Activated naive CD4-positive, alpha-beta T cell treated with anti-CD3 and anti-CD28 coated beads, Interleukin-2, amount 50 U/mL, for 72 hours (primary cell): ENCODE measurements around the gene TEX19. TPM values are rescaled to one million over a fixed set of nuclear protein-coding genes. Genes with fewer than 3 reads are reported as not detected.
"Not testable (repeated sequence)": the region's sequence is repeated elsewhere in the genome, so short reads cannot be mapped to it uniquely, and the experiment has no call there.

ENCODE experiments used
- ATAC-seq, 2 donors: fragments of 150-1000 bp; cut with Tn5 transposase; 2 replicates each; pipeline ENCODE4 v1.10.0; 2021; ENCODE audit warnings: mild to moderate bottlenecking in 2 of 2, moderate library complexity in 2 of 2
- DNase-seq, 2 donors: peaks; one replicate each; pipeline ENCODE4 v3.0.0; 2021 to 2022; ENCODE audit warnings: low spot score in 2 of 2
- H3K27ac Mint-ChIP-seq, 2 donors: one replicate each; pipeline ENCODE4 v1.8.0; 2022; ENCODE audit warnings: mild to moderate bottlenecking in 2 of 2, mixed read lengths in 2 of 2
- H3K36me3 Mint-ChIP-seq, 2 donors: one replicate each; pipeline ENCODE4 v1.8.0; 2022; ENCODE audit warnings: mixed read lengths in 2 of 2
- H3K9me3 Mint-ChIP-seq, 2 donors: one replicate each; pipeline ENCODE4 v1.8.0; 2022; ENCODE audit warnings: mixed read lengths in 2 of 2
- total RNA-seq, 2 donors: library from RNA; stranded (reverse); gene quantifications; one replicate each; pipeline ENCODE4 v1.2.3, GENCODE V29; 2022

TEX19 gene
- total RNA-seq, 2 donors from 2014 or later, result 0.18 to 0.41 TPM

DNA sequence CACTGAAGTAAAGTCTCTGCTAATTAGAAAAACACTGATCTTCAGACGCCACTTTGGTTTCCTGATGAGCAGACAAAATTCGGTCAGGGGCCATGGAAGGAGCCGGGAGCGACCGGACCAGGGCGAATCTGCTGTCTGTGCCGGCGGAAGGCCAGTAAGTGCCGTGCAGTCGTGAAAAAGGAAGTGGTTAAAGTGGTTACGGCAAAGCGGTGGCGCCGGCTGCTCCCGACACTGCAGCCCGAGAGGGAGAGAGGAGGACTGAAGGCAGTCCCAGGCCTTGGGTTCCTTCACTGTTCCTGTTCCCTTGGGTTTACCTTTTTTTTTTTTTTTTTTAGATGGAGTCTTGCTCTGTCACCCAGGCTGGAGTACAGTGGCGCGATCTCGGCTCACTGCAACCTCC lies 41.8 kb downstream of the TEX19 start:
- H3K36me3 Mint-ChIP-seq, result peaks cover 4 to 18% of the 10 kb centered on the region in 2 donors

GRCh38 chr17:82402865-82403264 lies 43.8 kb downstream of the TEX19 start:
- DNase-seq, result no peak
- no peaks in the 10 kb centered on the region for H3K9me3 Mint-ChIP-seq

More for the DNA sequence above, 41.8 kb downstream of the TEX19 start:
- DNase-seq (peak; percentile 54 to 76), ATAC-seq (peak; percentile 75 to 92)
- H3K27ac Mint-ChIP-seq, result peak overlapping the region in 1 of 2 donors; percentile 97
- no peaks in the 10 kb centered on the region for H3K9me3 Mint-ChIP-seq

GRCh38 chr17:82403662-82404660 lies 44.9 kb downstream of the TEX19 start:
- peak in 1 of 2 donors; percentile 57 for ATAC-seq
- Mint-ChIP-seq H3K36me3 (peaks cover 9 to 18% of the 10 kb centered on the region in 2 donors), H3K9me3 (no peaks in the 10 kb centered on the region), H3K27ac (no peak overlapping the region)
- no peak for DNase-seq

More at GRCh38 chr17:82402865-82403264, 43.8 kb downstream of the TEX19 start:
- no peak overlapping the region for H3K27ac Mint-ChIP-seq
- ATAC-seq, result no peak
- H3K36me3 Mint-ChIP-seq, result peaks cover 4 to 18% of the 10 kb centered on the region in 2 donors

DNA sequence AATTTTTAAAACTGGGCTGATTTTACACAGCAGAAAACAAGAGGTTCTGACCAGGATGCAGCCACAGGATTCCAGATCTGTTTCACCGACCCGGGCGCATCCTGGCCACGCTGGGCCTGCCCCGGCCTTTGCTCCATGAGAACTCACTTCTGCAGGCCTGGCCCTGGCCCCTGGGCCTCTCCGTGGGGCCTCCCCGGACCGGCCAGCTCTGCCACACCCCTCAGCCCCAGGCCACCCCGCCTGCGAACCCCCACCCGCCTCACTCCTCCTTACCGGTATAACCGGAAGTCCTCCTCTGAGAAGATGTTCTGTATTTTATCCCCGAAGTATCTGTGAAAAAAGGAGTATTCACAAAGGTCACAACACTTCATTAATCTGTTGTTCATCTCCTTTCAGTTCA lies 46.0 kb downstream of the TEX19 start:
- no peaks in the 10 kb centered on the region for H3K9me3 Mint-ChIP-seq
- no peak for DNase-seq

DNA sequence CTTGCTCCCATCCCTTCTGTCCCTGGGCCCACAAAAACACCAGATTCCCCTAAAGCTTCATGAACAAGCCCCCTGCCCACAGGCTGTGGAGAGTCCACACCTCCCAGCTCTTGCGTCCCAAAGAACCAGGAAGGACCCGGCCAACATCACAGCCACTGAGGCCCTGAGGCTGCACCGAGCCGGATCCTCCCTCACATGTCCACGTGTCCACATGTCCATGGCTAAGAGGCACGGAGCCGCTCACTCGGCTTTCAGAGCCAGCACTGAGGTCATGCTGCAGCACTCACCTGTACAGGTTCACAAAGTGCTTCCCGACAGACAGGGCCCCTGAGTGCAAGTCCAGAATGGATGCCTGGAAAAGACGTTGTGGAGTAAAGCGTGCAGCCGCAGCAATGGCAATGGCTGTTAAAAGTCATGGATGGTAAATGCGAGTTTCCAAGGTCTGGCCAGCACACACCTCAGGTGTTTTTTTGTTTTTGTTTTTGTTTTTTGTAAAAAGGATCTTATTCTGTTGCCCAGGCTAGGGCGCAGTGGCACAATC lies 47.2 kb downstream of the TEX19 start:
- Mint-ChIP-seq H3K36me3 (peaks cover 11 to 12% of the 10 kb centered on the region in 2 donors), H3K9me3 (no peaks in the 10 kb centered on the region), H3K27ac (no peak overlapping the region)
- DNase-seq (no peak), ATAC-seq (no peak)

More for the DNA sequence above, 46.0 kb downstream of the TEX19 start:
- no peak overlapping the region for H3K27ac Mint-ChIP-seq
- H3K36me3 Mint-ChIP-seq, result peaks cover 11 to 18% of the 10 kb centered on the region in 2 donors
- ATAC-seq, result no peak

GRCh38 chr17:82407255-82407654 lies 48.2 kb downstream of the TEX19 start:
- DNase-seq, result no peak
- H3K36me3 Mint-ChIP-seq, result peaks cover 6 to 11% of the 10 kb centered on the region in 2 donors
- ATAC-seq, result peak in 1 of 2 donors; percentile 45
- H3K9me3 Mint-ChIP-seq, result no peaks in the 10 kb centered on the region
- H3K27ac Mint-ChIP-seq, result peak overlapping the region in 1 of 2 donors; percentile 44

- H3K27ac Mint-ChIP-seq, result no peak overlapping the region
- peaks cover 0 to 11% of the 10 kb centered on the region in 2 donors for H3K36me3 Mint-ChIP-seq
- DNase-seq (no peak), ATAC-seq (no peak)
- H3K9me3 Mint-ChIP-seq, result no peaks in the 10 kb centered on the region
Measured at GRCh38 chr17:82408288-82408937, 49.4 kb downstream of the TEX19 start.

DNA sequence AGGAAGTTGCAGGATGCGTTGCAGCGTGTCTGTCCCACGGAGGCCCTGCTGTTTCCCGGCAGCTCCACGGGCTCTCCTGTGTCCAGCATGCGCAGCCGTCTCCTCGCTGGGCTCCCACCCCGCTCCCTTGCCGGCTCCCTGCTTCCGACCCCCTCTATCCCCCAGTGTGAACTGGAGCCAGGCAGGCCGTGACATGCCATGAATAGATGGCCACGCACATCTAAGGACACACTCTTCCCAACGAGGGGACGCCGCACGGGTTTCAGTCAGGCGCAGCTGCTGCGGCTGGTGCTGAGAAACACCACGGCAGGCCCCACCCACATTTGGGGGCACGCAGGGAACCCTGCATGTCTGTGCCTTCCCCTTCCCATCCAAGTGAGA lies 49.9 kb downstream of the TEX19 start:
- ATAC-seq (no peak), DNase-seq (no peak)
- H3K27ac Mint-ChIP-seq, result no peak overlapping the region
- peaks cover 0 to 8% of the 10 kb centered on the region in 2 donors for H3K36me3 Mint-ChIP-seq
- H3K9me3 Mint-ChIP-seq, result no peaks in the 10 kb centered on the region

DNA sequence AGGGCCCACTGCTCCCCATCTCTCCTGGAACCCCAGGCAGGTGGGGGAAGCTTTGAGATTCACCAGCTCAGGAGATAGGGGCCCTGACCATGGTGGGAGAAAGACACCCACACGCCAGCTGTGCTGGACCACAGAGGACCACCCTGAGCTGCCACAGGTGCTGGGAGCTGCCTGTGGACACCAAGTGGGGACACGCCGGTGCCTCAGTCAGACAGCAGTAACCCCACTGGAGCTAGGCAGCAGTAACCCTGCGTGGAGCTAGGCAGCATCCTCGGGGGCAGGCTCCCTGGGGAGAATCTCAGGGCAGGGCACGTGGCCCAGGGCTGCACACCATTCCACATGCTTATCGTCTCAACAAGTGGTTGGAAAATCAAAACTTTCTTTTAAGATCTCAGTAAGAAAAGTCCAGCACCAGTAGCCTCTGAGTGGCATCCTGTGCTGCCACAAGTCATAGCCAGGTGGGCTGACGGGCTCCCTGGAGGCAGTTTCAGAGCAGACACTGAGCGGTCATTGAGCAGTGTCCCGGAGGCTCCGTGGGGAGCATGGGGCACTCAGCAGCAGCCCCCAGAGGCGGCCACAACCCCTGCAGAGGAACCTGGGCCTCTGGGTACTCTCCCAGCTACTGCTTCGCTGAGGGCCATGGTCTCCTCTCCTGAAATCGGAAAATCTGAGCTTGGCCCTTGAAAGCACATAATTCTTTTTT lies 51.1 kb downstream of the TEX19 start:
- Mint-ChIP-seq H3K27ac (no peak overlapping the region), H3K36me3 (peaks cover 5 to 7% of the 10 kb centered on the region in 2 donors), H3K9me3 (no peaks in the 10 kb centered on the region)
- DNase-seq, result no peak
- no peak for ATAC-seq

- ATAC-seq, result no peak
- Mint-ChIP-seq H3K27ac (no peak overlapping the region), H3K36me3 (peaks cover 5 to 7% of the 10 kb centered on the region in 2 donors), H3K9me3 (no peaks in the 10 kb centered on the region)
- DNase-seq, result no peak
Measured at GRCh38 chr17:82411396-82412053, 52.5 kb downstream of the TEX19 start.

DNA sequence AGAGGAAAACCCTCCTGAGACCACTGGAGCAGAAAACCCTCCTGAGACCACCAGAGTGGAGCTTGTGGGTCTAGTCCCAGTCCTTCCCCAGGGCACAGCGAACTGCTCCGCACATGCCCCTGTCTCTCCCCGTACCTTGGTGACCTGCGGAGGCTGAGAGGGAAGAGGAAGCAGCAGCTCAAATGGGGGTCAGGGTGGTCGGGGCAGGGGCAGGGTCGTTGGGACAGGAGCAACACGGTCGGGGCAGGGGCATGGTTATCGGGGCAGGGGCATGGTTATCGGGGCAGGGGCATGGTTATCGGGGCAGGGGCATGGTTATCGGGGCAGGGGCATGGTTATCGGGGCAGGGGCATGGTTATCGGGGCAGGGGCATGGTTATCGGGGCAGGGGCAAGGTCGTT lies 53.0 kb downstream of the TEX19 start:
- ATAC-seq, H3K36me3 Mint-ChIP-seq, DNase-seq, H3K9me3 Mint-ChIP-seq, H3K27ac Mint-ChIP-seq: not testable (repeated sequence)

- no peak overlapping the region for H3K27ac Mint-ChIP-seq
- DNase-seq (no peak), ATAC-seq (no peak)
- peaks cover 5 to 7% of the 10 kb centered on the region in 2 donors for H3K36me3 Mint-ChIP-seq
- H3K9me3 Mint-ChIP-seq, result no peaks in the 10 kb centered on the region
Measured at GRCh38 chr17:82412535-82413520, 53.8 kb downstream of the TEX19 start.
